Osteoblast (primary cell): Measurements from ENCODE around the gene RAVER1. TPM values are rescaled to one million over a fixed set of nuclear protein-coding genes. Genes with fewer than 3 reads are reported as not detected.

Experiments
- DNase-seq: peaks from one replicate; pipeline ENCODE4 v3.0.0; 2011; ENCODE audit warnings: low spot score, mixed read lengths; ENCODE audit not compliant: insufficient read length; ENCODE audit errors: missing footprints
- H2AFZ ChIP-seq: 2 replicates; pipeline ENCODE4 v1.6.0; 2011; ENCODE audit warnings: mild to moderate bottlenecking, low read length
- H3K27ac ChIP-seq: 2 replicates; pipeline ENCODE4 v1.5.1; 2011; ENCODE audit warnings: mild to moderate bottlenecking, low read depth, low read length, moderate library complexity
- H3K27me3 ChIP-seq: 2 replicates; pipeline ENCODE4 v1.6.0; 2012; ENCODE audit warnings: mild to moderate bottlenecking, control low read depth, inconsistent platforms, low read length, moderate library complexity; ENCODE audit not compliant: insufficient read depth
- H3K36me3 ChIP-seq: 2 replicates; pipeline ENCODE4 v1.5.1; 2011; ENCODE audit warnings: mild to moderate bottlenecking, low read length, control low read depth, moderate library complexity; ENCODE audit not compliant: insufficient read depth
- H3K4me1 ChIP-seq: 2 replicates; pipeline ENCODE4 v1.5.1; 2011; ENCODE audit warnings: mild to moderate bottlenecking, low read length, control low read depth, moderate library complexity; ENCODE audit not compliant: insufficient read depth
- H3K4me2 ChIP-seq: 2 replicates; pipeline ENCODE4 v1.6.0; 2011; ENCODE audit warnings: mild to moderate bottlenecking, low read length; ENCODE audit not compliant: insufficient read depth
- H3K4me3 ChIP-seq: fragments of 200-600 bp; sonication (generic); 3 replicates; pipeline ENCODE4 v1.5.1; 2012; ENCODE audit warnings: mild to moderate bottlenecking, low read length, inconsistent platforms; ENCODE audit not compliant: insufficient read depth
- H3K79me2 ChIP-seq: 2 replicates; pipeline ENCODE4 v1.6.0; 2012; ENCODE audit warnings: mild to moderate bottlenecking, low read length, control low read depth, inconsistent platforms; ENCODE audit not compliant: insufficient read depth
- H3K9me3 ChIP-seq: 2 replicates; pipeline ENCODE4 v1.5.1; 2011; ENCODE audit warnings: low read depth, low read length, control low read depth
- H4K20me1 ChIP-seq: 2 replicates; pipeline ENCODE4 v1.6.0; 2012; ENCODE audit warnings: mild to moderate bottlenecking, low read length, control low read depth; ENCODE audit not compliant: insufficient read depth
- total RNA-seq: library from RNA; depleted of rRNA; stranded (reverse); fragments of >200 nt; gene quantifications from 2 replicates; pipeline ENCODE4 v1.2.3, GENCODE V29; 2012
- TF ChIP-seq, protein P1 (sequence below): IDR thresholded peaks from 2 replicates; pipeline ENCODE4 v1.5.1; 2011; ENCODE audit warnings: mild to moderate bottlenecking, low read depth, low read length, moderate library complexity; ENCODE audit errors: extremely low read depth

Gene RAVER1
- total RNA-seq, 1 donor = 8.0 TPM

DNA sequence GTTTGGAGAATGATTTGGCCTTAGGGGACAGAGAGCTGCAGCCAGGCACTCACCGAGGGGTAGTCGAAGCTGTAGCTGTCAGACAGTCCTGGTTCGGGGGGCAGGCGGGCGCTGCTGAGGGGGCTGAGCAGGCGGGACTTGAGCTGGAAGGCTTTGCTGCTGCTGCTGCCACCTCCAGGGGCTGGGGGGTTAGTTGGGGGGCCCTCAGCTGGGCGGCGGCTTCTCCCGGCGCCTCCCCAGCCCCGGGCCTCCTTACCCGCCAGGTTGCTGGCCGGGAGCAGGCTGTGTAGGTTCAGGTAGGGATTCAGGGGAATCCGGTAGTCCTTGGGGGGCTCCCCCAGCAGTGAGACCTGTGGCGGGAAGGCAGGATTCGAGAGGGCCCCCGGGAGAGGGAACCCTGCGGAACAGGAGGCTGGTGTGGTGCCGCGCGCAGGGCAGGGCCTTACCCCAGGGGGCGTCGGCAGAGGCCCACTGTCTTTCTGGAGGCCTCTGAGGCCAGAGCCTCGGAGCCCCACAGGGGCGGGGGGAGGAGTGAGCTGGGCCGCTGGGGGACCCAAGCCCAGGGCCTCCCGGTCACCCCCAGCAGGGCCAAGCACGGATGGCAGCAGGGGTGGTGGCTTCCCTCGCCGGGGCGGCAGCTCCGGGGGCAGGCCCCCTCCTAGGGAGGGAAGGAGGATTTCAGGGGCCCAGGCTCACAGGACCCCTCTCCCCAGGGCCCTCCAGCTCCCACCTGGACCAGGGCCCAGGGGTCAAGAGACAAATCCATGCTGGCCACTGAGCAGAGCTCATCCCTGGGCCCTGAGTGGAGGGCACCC is 12.5 kb downstream of the RAVER1 start:
- Histone ChIP-seq H3K79me2 (no peaks in the 10 kb centered on the region), H3K4me2 (no peak overlapping the region), H3K27me3 (no peaks in the 10 kb centered on the region), H3K27ac (no peak overlapping the region), H3K4me3 (no peak overlapping the region), H4K20me1 (peaks cover 2% of the 10 kb centered on the region), H2AFZ (no peak overlapping the region), H3K36me3 (peaks cover 62% of the 10 kb centered on the region), H3K9me3 (no peaks in the 10 kb centered on the region), H3K4me1 (no peaks in the 10 kb centered on the region)
- TF ChIP-seq, protein P1, sequence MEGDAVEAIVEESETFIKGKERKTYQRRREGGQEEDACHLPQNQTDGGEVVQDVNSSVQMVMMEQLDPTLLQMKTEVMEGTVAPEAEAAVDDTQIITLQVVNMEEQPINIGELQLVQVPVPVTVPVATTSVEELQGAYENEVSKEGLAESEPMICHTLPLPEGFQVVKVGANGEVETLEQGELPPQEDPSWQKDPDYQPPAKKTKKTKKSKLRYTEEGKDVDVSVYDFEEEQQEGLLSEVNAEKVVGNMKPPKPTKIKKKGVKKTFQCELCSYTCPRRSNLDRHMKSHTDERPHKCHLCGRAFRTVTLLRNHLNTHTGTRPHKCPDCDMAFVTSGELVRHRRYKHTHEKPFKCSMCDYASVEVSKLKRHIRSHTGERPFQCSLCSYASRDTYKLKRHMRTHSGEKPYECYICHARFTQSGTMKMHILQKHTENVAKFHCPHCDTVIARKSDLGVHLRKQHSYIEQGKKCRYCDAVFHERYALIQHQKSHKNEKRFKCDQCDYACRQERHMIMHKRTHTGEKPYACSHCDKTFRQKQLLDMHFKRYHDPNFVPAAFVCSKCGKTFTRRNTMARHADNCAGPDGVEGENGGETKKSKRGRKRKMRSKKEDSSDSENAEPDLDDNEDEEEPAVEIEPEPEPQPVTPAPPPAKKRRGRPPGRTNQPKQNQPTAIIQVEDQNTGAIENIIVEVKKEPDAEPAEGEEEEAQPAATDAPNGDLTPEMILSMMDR = no peak
- peak; percentile 71 for DNase-seq

DNA sequence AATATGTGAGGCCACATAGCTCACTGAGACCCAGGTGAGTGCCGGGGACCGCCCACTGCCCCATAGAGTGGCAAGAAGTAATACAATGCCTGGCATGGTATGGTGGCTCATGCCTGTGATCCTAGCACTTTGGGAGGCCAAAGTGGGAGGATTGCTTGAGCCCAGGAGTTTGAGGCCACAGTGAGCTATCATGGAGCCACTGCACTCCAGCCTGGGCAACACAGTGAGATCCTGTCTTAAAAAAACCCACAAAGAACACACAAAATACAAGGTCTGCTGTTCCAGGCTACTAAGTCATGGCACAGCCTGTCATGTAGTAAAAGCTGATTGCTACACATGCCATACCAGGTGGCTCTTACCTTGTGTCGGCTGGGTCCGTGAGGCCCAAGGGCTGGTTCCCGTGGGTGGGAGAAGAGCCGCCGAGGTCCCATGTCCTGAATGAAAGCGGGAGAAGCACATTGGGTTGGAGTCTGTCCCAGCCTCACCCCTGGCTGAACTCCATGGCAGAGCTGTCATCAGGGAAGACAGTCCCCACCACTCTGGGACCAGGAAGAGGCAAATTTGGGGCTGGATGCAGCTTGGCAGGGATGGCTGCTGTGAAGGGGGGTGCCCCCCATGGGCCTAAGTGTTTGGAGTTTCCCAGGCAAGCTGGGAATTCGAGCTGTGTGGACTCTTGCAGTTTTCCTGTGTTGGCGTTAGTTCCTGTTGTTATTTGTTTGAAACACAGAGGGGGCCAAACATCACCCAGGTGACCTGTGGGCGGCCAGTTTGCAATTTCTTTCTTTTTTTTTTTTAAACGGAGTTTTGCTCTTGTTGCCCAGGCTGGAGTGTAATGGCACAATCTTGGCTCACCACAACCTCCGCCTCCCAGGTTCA is 14.3 kb downstream of the RAVER1 start:
- Histone ChIP-seq H3K4me3 (no peak overlapping the region), H3K79me2 (peaks cover 14% of the 10 kb centered on the region), H3K9me3 (no peaks in the 10 kb centered on the region), H2AFZ (no peak overlapping the region), H3K36me3 (peaks cover 49% of the 10 kb centered on the region), H3K4me2 (no peak overlapping the region), H4K20me1 (peaks cover 2% of the 10 kb centered on the region), H3K27me3 (no peaks in the 10 kb centered on the region), H3K4me1 (no peaks in the 10 kb centered on the region), H3K27ac (no peak overlapping the region)
- DNase-seq = peak; percentile 18
- TF ChIP-seq, protein P1 = no peak

- Histone ChIP-seq H4K20me1 (peaks cover 2% of the 10 kb centered on the region), H3K4me2 (no peak overlapping the region), H2AFZ (no peak overlapping the region), H3K36me3 (peaks cover 44% of the 10 kb centered on the region), H3K4me3 (no peak overlapping the region), H3K79me2 (peaks cover 14% of the 10 kb centered on the region), H3K9me3 (no peaks in the 10 kb centered on the region), H3K4me1 (no peaks in the 10 kb centered on the region), H3K27ac (no peak overlapping the region), H3K27me3 (no peaks in the 10 kb centered on the region)
- DNase-seq = peak; percentile 23
- TF ChIP-seq, protein P1 = no peak
Observed at GRCh38 chr19:10317857-10318462, 15.4 kb downstream of the RAVER1 start.
